ENCODE measurements around the gene MNAT1. TPM values are rescaled to one million over a fixed set of nuclear protein-coding genes. Genes with fewer than 3 reads are reported as not detected.

The MNAT1 gene
- total RNA-seq, 1 donor = 59.9 TPM

GRCh38 chr14:60817113-60817512, 82.6 kb downstream of the MNAT1 start:
- no peak overlapping the region for H3K4me3 ChIP-seq (ENCODE audit: low read depth, low read length)
- DNase-seq (ENCODE audit: low read depth) = no peak
- TF ChIP-seq CTCF (IDR thresholded peaks at IDR 0.05; ENCODE audit: insufficient read depth, low read length) = no peak

DNA sequence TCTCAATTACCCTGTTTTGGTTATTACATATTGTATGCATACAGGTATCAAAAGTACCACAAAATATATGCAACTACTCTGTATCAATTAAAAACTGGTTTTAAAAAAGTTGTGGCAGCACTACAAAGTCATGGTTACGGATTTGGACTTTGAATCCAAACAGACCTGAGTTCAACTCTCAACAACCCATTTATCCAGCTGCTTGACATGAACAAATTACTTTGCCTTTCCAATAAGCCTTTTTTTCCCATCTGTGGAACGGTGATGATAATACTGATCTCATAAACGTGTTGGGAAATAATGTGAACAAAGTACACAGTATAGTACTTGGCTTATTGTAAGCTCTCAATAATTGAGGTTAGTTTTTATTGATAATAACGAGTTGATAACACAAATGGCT, 85.0 kb downstream of the MNAT1 start:
- no peak for DNase-seq (ENCODE audit: low read depth)
- TF ChIP-seq CTCF (IDR thresholded peaks at IDR 0.05; ENCODE audit: insufficient read depth, low read length) = no peak
- H3K4me3 ChIP-seq (ENCODE audit: low read depth, low read length) = no peak overlapping the region

GRCh38 chr14:60838601-60839000, 104.0 kb downstream of the MNAT1 start:
- TF ChIP-seq CTCF (IDR thresholded peaks at IDR 0.05; ENCODE audit: insufficient read depth, low read length) = no peak
- DNase-seq (ENCODE audit: low read depth) = no peak
- H3K4me3 ChIP-seq (ENCODE audit: low read depth, low read length) = no peak overlapping the region

DNA sequence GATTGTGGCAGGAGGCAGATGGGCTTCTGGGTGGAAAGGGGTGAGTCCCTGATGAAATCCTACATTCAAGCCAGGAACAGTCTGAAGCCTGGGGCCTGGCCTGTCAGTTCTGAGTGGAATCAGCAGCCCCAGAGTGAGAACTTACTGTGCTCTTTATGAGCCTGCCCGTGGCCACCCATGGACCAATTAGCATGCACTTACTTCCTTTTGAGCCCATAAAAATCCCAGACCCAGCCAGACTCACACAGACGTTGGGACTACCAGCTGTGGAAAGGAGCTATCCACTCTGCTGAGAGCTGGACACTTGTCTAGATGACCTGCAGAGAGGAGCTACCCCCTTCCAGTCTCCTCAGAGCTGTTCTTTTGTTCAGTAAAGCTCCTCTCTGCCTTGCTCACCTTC, 104.5 kb downstream of the MNAT1 start:
- no peak for DNase-seq (ENCODE audit: low read depth)
- H3K4me3 ChIP-seq (ENCODE audit: low read depth, low read length) = no peak overlapping the region
- TF ChIP-seq CTCF (IDR thresholded peaks at IDR 0.05; ENCODE audit: insufficient read depth, low read length) = no peak

DNA sequence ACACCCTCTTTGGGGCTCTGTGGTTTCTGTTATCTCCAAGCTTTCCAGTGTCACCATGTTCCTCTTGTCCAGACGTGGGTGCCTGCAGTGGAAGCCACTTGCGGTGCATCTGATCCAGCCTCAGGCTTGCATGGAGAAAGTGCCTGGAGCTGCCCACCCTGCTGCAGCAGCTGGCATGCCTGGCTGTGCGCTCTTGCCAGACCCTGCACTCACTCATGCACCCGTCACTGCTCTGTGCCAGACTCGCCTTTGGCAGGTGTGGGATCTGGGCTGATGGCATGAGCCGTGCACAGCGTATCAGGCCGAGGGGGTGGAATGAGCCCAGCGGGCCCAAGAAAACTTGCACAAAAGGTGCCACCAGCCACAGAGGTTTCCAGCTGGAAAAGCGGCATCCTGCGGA, 105.1 kb downstream of the MNAT1 start:
- H3K4me3 ChIP-seq (ENCODE audit: low read depth, low read length) = no peak overlapping the region
- no peak for DNase-seq (ENCODE audit: low read depth)
- no peak for TF ChIP-seq CTCF (IDR thresholded peaks at IDR 0.05; ENCODE audit: insufficient read depth, low read length)

DNA sequence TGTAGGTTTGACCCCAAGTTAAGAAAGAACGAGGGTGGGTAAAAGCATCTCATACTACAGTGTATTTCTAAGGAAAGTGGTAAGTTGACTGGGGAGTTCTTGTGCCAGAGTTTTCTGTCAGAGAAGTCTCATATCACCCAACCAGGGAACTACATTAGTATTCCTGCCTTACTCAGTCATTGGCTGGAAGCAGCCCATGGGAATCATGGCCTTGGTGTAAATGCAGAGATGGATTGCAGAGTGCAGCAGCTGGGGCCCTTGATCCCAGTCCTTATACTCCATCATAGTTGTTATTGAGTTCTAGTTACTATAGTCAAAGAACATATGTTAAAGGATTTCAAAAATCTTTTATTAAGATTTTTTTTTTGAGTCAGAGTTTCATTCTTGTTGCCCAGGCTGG, 105.8 kb downstream of the MNAT1 start:
- DNase-seq (ENCODE audit: low read depth) = no peak
- no peak overlapping the region for H3K4me3 ChIP-seq (ENCODE audit: low read depth, low read length)
- TF ChIP-seq CTCF (IDR thresholded peaks at IDR 0.05; ENCODE audit: insufficient read depth, low read length) = no peak

GRCh38 chr14:60845523-60845922, 111.0 kb downstream of the MNAT1 start:
- H3K4me3 ChIP-seq (ENCODE audit: low read depth, low read length) = no peak overlapping the region
- DNase-seq (ENCODE audit: low read depth) = no peak
- TF ChIP-seq CTCF (IDR thresholded peaks at IDR 0.05; ENCODE audit: insufficient read depth, low read length) = no peak

Data from fibroblast of the aortic adventitia (primary cell).